Airway epithelial cell (primary cell): Measurements from ENCODE around the gene SULT4A1. TPM values are rescaled to one million over a fixed set of nuclear protein-coding genes. Genes with fewer than 3 reads are reported as not detected.

Experiments used
- total RNA-seq: library from RNA; depleted of rRNA; stranded (reverse); fragments of >200 nt; gene quantifications from 2 replicates; pipeline ENCODE4 v1.2.3, GENCODE V29; 2015

SULT4A1 gene
- total RNA-seq: 0.09 and 0.21 TPM in 2 replicates

GRCh38 chr22:43862074-43862881 is at the start of gene SULT4A1:
Gene SULT4A1, minus strand, starts transcription at chr22:43862513. Its CDS starts 131 bp downstream, at chr22:43862382.

GRCh38 chr22:43891360-43892182 is 29.3 kb upstream of the SULT4A1 start, which contains the start of gene PNPLA5:
Gene PNPLA5, minus strand, starts transcription at chr22:43892013. Its CDS starts 133 bp downstream, at chr22:43891880.

GRCh38 chr22:43812149-43812842 is 50.0 kb downstream of the SULT4A1 start, which contains the start of gene EFCAB6:
Gene EFCAB6, minus strand, starts transcription at chr22:43812305. Its CDS starts 29,987 bp downstream, at chr22:43782318.

Other genes starting within 250 kb of the SULT4A1 start
- 0.19 and 0.21 TPM in 2 replicates for gene EFCAB6, start 50.2 kb downstream of the SULT4A1 start, total RNA-seq
- not detected in 2 replicates for gene PNPLA5, start 29.5 kb upstream of the SULT4A1 start, total RNA-seq
- gene PNPLA3, start 61.3 kb upstream of the SULT4A1 start, total RNA-seq: 8.7 and 11.0 TPM in 2 replicates
- 40.5 and 43.1 TPM in 2 replicates for gene SAMM50, start 92.9 kb upstream of the SULT4A1 start, total RNA-seq
- 15.9 and 22.2 TPM in 2 replicates for gene PARVB, start 161.8 kb upstream of the SULT4A1 start, total RNA-seq